Hypothalamus (tissue), 51 donors: ENCODE data around the gene KRTAP10-2.

ENCODE experiments used
- DNase-seq, 51 donors: peaks; one replicate each; lab custom pipeline; 2025; lab: John Stamatoyannopoulos, UW

KRTAP10-2 gene

GRCh38 chr21:44527983-44528633 is 23.2 kb downstream of the KRTAP10-2 start:
- DNase-seq: no peak

- DNase-seq: no peak
Observed at GRCh38 chr21:44527156-44527982, 23.9 kb downstream of the KRTAP10-2 start.

- no peak for DNase-seq
Observed at GRCh38 chr21:44526096-44526997, 25.0 kb downstream of the KRTAP10-2 start.

GRCh38 chr21:44525391-44526095 is 25.8 kb downstream of the KRTAP10-2 start:
- DNase-seq: no peak

- no peak for DNase-seq
Observed at GRCh38 chr21:44524414-44525371, 26.6 kb downstream of the KRTAP10-2 start.

GRCh38 chr21:44523567-44524413 is 27.5 kb downstream of the KRTAP10-2 start:
- DNase-seq: no peak

- DNase-seq: no peak
Observed at GRCh38 chr21:44522753-44523204, 28.5 kb downstream of the KRTAP10-2 start.

- DNase-seq: no peak
Observed at GRCh38 chr21:44521928-44522752, 29.2 kb downstream of the KRTAP10-2 start.

- no peak for DNase-seq
Observed at GRCh38 chr21:44521301-44521927, 29.9 kb downstream of the KRTAP10-2 start.

GRCh38 chr21:44520326-44521300 is 30.7 kb downstream of the KRTAP10-2 start:
- DNase-seq: no peak

GRCh38 chr21:44519346-44520325 is 31.7 kb downstream of the KRTAP10-2 start:
- DNase-seq: no peak

- no peak for DNase-seq
Observed at GRCh38 chr21:44518686-44519085, 32.6 kb downstream of the KRTAP10-2 start.

- peak in 14 of 51 donors; percentile 3 to 70 (median 31) for DNase-seq
Observed at GRCh38 chr21:44517175-44517899, 34.0 kb downstream of the KRTAP10-2 start.

- no peak for DNase-seq
Observed at GRCh38 chr21:44516828-44517174, 34.5 kb downstream of the KRTAP10-2 start.
